C4-2B (cell line): ENCODE results near the gene COL19A1.

ENCODE experiments used
- CTCF ChIP-seq: fragments of 450-650 bp; conservative IDR thresholded peaks from 2 replicates; pipeline ENCODE4 v1.5.1; 2017; ENCODE audit warnings: mild to moderate bottlenecking
- ZFX ChIP-seq: fragments of 450-650 bp; IDR thresholded peaks from 2 replicates; pipeline ENCODE4 v1.6.1; 2017

- TF ChIP-seq CTCF (no peak), ZFX (no peak)
These were observed 47.0 kb downstream of the COL19A1 start for GRCh38 chr6:69913361-69913760.
